ENCODE measurements around the gene NEK6.

NEK6 gene

DNA sequence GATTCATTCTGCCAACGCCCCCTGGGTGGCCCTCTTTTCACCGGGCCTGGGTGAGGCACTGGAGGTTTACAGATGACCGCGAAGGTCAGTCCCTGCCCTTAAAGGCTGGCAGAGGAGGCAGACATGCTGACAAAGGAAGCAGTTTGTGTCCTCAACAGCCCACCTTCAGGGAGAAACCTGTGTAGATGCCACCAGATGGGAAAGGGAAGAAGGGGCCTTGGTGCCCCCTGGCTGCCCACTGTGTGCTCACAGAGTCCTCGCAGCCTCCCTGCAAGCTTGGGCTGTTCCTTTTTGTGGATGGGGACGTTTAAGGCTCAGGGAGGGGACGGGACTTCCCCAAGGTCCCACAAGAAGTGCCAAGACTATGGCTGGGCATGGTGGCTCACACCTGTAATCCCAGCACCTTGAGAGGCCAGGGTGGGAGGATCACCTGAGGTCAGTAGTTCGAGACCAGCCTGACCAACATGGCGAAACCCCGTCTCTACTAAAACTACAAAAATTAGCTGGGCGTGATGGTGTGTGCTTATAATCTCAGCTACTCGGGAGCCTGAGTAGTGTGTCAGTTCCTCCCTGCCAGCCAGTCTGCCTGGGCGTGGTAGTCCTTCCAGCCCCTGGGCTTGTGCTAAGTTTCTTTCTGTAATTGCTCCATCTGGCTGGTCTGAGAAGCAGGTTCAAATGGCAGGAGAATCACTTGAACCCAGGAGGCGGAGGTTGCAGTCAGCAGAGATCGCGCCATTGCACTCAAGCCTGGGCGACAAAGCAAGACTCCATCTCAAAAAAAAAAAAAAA lies 36.2 kb downstream of the NEK6 start:
- TF ChIP-seq, protein P1, sequence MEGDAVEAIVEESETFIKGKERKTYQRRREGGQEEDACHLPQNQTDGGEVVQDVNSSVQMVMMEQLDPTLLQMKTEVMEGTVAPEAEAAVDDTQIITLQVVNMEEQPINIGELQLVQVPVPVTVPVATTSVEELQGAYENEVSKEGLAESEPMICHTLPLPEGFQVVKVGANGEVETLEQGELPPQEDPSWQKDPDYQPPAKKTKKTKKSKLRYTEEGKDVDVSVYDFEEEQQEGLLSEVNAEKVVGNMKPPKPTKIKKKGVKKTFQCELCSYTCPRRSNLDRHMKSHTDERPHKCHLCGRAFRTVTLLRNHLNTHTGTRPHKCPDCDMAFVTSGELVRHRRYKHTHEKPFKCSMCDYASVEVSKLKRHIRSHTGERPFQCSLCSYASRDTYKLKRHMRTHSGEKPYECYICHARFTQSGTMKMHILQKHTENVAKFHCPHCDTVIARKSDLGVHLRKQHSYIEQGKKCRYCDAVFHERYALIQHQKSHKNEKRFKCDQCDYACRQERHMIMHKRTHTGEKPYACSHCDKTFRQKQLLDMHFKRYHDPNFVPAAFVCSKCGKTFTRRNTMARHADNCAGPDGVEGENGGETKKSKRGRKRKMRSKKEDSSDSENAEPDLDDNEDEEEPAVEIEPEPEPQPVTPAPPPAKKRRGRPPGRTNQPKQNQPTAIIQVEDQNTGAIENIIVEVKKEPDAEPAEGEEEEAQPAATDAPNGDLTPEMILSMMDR (IDR thresholded peaks at IDR 0.05; ENCODE audit: low read length, missing control alignments): peak; percentile 2
- H3K4me3 ChIP-seq (replicated peaks; ENCODE audit: low read depth, low read length): no peak overlapping the region

DNA sequence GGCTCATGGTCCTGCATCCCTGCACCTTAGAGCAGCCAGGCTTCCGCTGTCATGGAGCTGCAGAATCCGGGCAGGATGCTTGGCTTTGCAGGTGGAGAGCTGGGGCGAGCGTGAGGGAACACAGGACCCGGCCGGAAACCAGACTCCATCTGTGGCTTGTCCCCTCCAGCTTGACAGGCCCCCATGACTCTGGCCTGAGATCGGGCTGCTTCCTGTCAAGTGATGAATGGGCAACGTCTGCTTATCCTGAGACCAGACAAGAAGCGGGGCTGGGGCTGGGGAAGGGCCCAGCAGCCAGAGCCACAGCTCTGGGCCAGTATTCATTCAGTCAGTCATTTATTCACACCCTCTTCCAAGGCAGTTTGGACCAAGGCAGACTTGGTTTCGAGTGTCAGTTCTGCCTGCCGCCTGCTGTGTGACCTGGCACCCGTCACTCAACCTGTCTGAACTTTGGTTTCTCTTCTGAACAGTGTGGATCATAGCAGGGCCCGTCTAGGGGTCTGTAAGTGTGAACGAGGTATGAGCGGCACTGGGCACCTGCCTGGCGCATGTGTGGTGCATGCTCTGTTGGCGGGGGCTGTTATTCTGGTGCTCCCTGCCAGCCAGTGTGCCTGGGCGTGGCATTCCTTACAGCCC lies 37.5 kb downstream of the NEK6 start:
- peak; percentile 57 for DNase-seq (ENCODE audit: low read depth)
- TF ChIP-seq, protein P1 (IDR thresholded peaks at IDR 0.05; ENCODE audit: low read length, missing control alignments): no peak
- H3K4me3 ChIP-seq (replicated peaks; ENCODE audit: low read depth, low read length): no peak overlapping the region

More for the DNA sequence above, 36.2 kb downstream of the NEK6 start:
- no peak for DNase-seq (ENCODE audit: low read depth)

DNA sequence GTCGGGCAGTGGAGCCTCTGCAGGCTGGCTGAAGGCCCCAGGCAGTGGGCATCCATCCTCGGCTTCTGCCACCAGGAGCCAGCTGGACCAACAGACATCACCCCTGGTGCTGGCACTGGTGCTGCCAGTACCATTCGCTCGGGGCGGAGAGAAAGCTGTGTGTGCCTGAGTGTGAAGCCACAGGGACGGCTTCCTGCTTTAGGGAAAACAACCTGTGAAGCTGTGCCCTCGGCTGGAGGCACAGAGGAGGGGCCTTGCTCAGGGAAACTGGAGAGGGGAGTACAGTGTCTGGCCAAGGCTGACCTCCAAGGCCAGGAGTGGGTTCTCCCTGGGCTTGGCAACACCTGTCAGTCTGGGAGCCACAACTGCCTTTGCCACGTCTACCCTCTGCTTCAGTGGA lies 38.3 kb downstream of the NEK6 start:
- H3K4me3 ChIP-seq (replicated peaks; ENCODE audit: low read depth, low read length): no peak overlapping the region
- TF ChIP-seq, protein P1 (IDR thresholded peaks at IDR 0.05; ENCODE audit: low read length, missing control alignments): no peak
- no peak for DNase-seq (ENCODE audit: low read depth)

DNA sequence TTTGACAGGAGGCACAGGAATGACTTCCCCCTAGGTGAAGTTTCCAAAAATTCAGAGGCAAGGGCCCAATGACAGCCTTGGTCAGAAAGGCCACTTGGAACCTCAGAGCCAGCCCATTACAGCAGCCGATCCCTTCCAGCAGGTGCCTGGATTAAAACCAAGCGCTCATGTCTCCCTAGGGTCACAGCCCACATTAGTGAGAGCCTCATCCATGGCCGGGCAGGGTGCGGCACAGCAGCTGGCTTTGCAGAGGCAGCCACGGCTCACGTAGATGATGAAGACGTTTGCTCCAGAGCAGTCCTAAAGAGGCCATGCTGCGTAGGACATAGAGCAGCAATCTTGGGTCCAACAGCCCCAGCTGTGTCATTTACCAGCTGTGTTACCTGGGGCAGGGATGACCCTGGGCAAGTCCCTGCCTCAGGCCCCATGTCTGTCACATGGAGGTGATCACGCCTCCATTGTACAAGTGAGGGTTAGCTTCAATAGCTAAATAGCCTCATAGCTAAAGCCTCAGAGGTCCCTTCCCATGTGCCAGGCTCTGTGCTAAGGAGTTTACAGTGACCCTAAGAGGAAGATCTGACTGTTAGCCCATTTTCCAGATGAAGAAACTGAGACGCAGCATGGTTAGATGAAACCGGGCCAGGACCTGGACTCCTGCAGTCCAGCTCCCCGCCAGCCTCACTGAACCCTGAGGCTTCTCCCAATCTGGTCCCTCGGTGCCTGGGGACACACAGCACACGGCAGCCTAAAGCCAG lies 39.2 kb downstream of the NEK6 start:
- TF ChIP-seq, protein P1 (IDR thresholded peaks at IDR 0.05; ENCODE audit: low read length, missing control alignments): no peak
- H3K4me3 ChIP-seq (replicated peaks; ENCODE audit: low read depth, low read length): no peak overlapping the region
- no peak for DNase-seq (ENCODE audit: low read depth)

DNA sequence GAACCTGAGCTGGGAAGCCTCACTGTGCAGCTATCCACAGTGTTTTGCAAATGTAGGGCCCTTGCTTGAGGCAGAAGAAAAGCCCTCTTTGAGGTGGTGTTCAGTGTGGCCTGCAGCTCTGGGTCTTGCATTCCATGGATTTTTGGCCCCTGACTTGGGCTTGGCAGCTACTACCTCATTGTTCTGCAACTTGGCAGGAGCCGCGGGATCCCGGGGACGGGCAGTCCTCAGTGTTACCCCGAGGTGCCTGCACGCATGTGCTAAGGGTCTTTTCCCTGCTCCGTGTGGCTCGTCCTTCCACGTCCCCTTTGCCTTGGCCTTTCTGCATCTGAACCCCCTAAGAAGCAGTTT lies 39.8 kb downstream of the NEK6 start:
- TF ChIP-seq, protein P1 (IDR thresholded peaks at IDR 0.05; ENCODE audit: low read length, missing control alignments): no peak
- H3K4me3 ChIP-seq (replicated peaks; ENCODE audit: low read depth, low read length): no peak overlapping the region
- peak; percentile 98 for DNase-seq (ENCODE audit: low read depth)

DNA sequence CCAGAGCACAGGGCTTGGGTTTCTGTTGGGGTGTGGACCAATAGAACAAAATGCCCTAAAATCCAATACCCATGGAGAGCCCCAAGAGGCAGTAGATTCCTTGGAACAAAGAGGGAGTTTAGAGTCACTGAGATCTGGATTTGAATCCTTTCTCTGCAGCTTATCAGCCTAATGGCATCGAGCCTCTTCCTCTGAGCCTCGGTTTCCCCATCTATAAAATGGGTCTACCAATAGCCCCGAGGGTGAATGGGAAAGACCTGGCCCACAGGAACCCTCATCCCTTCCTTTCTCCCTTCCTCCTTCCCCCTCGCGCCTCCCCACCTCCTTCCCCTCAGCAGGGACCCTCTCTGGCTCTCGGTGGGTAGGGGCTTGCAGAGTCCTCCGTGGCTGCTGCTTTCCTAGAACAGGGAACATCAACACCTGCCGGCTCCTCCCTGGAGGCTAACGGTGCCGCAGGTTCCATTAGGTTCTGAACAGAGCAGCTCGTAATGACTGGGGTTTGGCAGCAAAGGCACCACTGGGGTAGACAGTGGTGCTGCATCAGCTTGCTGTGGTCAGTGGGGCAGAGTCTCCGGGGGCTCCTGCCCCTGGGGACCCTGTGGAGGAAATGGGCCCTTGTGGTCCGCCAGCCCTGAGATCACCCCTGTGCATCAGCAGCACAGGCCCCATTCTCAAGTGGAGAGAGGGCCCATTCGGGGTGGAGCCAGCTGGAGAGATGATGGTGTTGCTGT lies 40.3 kb downstream of the NEK6 start:
- H3K4me3 ChIP-seq (replicated peaks; ENCODE audit: low read depth, low read length): no peak overlapping the region
- TF ChIP-seq, protein P1 (IDR thresholded peaks at IDR 0.05; ENCODE audit: low read length, missing control alignments): no peak
- no peak for DNase-seq (ENCODE audit: low read depth)
